Germinal center (tissue), 1 donor: ENCODE measurements around the gene ZC3H6.
"Not testable (repeated sequence)": the region's sequence is repeated elsewhere in the genome, so short reads cannot be mapped to it uniquely, and the experiment has no call there.

Source experiments
- DNase-seq: peaks from one replicate; pipeline ENCODE4 v3.0.0; 2012; ENCODE audit warnings: mixed read lengths, low spot score

The ZC3H6 gene

DNA sequence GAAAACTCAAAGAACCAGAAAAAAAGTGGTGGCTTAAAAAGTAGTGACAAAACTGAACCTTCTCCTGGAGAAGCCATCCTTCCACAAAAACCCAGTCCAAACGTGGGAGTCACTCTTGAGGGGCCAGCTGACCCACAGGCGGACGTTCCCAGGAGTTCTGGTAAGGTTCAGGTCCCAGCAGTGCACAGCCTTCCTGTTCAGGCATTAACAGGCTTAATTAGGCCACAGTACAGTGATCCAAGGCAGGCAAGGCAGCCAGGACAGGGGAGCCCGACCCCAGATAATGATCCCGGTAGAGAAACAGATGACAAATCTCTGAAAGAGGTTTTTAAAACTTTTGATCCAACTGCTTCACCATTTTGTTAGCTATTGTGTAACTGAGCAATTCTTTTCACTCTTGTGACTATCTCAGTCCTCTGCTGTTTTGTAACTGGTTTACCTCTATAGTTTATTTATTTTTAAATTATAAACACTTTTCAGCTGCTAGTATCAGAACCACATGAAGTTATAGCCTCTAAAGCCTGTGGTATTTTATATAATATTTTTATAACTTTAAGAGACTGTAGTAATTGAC lies 56.8 kb downstream of the ZC3H6 start:
- DNase-seq, result no peak

DNA sequence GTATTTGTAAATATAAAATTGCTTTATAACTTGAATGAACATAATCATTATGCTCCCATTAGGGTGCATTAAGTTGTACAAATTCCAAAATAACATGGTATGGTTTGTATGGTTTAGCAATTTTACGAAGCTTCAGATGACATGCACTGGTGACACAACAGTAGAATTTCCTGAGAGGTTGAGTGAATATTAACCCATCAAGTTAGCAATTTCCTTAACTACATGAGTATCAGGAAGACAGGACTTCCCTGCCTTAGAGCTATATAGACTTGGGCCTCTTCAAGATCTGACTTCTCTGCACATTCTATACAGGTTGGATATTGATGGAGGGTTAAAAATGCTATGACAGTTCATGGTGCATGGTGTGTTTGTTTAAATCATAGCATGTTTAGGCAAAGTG lies 60.2 kb downstream of the ZC3H6 start:
- DNase-seq, result no peak

DNA sequence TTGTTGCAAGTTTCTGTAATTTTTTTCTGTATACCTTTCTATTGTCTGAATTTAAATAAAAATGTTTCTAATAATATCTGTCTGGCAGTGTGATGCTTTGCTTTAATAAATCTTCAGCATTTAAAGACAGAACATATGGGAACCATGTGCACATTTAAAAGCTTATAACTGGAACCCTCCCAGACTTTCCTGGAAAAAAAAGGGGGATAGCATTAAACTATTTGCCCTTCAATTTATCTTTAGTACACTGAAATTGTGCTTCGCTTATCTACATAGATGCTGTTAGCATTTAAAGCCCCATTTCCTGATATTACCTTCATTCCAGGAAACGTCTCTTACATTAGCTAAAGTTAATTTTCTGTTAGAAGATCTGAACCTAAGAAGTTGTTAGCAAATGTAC lies 64.6 kb downstream of the ZC3H6 start:
- no peak for DNase-seq

DNA sequence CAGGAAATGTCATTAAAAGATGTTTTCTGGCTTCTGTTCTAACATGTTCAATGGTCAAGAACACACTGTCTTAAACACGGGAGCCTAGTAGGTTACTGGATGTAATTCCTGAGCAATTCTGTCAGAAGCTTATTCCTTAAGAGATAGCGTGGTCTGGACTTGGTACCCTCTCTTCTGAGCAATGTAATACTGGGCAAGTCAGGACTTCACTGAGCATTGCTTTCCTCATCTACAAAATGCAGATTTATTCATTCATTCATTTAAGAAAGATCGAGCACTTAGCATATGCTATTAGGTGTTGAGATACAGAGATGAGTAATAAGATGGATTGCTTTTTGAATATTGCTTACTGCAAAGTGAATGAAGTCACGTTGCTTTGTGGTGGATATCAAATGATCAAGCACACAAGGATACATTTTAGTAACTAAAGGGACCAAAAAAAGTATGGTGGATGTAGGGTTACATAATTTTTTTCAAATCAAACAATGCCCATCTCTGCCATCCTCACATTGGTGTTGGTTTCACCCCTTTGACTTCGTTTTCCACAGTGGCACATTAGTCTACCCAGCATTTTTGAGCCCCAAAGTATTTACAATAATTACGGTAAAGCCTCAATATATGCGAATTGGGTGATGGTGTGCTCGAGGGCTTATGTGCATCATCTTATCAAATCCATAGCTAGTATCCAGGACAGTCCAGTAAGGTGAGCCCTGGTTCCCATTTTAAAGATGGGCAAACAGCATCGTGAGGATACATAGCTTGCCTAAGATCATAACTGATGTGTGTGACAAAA lies 65.3 kb downstream of the ZC3H6 start:
- no peak for DNase-seq

DNA sequence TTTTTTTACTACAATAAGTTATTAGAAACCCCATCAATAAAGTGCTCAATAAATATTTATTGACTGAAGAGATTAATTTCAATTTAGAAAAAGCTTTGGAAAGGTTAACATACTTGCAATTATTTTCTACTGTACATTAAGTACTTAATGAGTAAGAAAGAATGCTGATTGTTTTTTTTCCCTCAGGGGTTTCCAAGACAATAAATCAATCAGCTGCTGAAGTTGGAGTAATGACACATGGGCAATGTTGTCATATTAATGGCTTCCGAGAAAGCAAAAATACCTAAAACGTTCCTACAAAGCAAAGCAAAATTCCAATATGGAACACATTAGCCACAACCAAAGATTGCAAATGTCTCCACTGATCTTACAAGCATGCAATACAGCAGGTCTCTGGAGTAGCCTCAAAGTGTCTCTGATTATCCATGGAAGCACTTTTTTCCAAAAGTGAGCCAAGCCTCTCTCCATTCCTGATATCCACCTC lies 66.7 kb downstream of the ZC3H6 start:
- no peak for DNase-seq

DNA sequence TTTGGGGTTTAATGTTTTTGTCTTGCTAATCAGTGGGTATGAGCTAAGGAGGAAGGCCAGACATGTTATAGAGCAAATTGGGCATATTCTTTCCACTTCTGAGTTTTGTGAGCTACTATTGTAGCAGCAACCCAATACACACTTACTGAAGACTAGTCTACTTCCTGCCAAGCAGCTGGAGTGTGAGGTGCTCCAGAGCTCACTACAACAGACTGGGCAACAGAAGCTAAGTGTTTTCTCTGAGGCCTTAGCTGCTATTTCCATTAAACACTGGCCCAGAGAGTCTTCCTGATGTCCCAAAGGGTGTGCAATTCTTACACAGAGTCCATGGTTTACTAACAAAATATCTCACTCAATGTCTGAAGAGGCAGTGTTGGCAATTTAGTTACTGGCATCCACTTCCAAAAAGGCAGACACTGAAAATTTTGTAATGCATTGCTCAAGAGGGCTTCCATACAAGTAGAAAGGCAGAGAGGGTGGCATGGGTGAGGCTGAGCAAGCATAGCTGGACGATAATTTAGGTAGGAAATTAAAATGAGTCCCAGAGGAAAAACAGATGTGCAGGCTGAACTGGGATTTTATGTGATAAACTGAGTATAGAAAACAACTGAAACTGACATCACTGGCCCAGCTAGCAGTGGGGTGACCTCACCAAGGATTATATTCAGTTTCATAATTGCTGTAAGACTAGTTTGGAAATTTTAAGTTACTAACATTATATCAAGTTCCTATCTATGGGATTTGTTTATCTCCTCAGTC lies 68.6 kb downstream of the ZC3H6 start:
- DNase-seq, result no peak

DNA sequence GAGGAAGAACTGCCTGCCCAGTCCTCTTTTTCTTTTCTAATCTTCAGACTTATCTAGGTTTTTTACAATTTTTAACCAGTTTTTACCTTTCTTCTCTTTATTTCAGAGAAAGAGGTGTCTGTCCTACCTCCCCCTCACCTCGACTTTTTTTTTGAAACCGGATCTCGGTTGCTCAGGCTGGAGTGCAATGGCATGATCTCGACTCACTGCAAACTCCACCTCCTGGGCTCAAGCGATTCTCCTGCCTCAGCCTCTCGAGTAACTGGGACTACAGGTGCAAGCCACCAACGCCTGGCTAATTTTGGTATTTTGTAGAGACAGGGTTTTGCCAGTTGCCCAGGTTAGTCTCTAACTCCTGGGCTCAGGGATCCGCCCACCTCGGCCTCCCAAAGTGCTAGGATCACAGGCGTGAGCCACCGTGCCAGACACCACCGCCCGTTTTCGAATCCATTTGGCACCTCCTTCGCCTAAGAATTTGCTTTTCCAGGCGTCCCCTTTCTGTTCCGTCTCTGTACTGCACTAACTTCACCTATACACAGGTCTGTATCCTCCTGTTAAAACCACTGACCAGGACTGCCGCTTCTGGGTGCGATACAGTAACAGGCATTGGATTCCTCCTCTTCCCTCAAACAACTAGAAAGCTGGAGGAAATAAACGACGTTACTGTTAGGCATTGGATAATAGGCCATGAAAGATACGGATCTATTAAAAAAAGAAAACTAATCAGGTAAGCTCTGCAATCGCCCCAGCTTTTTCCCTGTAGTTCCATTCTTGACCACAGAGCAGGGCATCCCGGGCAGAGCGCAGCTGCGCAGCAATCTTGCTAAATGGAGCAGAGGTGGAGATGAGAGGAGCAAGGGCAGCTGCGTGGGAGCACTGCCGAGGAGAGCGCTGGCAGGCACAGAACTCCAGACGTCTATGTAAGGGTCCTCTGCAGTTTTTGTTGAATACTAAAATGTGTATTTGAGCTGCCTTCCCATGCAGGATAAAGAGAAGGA lies 69.9 kb downstream of the ZC3H6 start:
- DNase-seq, result no peak

DNA sequence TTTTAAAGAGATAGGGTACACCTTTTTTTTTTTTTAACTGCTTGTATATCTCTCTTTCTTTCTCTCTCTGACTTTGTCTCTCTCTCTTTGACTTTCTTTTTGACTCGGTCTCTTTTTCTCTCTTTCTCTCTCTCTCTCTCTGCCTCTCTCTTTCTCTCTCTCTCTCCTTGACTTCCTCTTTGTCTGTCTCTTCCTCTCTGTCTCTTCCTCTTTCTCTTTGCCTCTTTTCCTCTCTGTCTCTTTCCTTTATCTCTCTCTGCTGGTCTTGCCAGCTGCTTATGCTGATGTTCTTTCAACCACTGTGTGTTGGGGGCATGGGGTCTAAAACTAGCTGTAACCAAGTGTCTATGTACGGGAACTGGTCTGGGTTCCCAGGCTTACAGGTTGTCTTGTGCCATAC lies 76.9 kb downstream of the ZC3H6 start:
- not testable (repeated sequence) for DNase-seq

DNA sequence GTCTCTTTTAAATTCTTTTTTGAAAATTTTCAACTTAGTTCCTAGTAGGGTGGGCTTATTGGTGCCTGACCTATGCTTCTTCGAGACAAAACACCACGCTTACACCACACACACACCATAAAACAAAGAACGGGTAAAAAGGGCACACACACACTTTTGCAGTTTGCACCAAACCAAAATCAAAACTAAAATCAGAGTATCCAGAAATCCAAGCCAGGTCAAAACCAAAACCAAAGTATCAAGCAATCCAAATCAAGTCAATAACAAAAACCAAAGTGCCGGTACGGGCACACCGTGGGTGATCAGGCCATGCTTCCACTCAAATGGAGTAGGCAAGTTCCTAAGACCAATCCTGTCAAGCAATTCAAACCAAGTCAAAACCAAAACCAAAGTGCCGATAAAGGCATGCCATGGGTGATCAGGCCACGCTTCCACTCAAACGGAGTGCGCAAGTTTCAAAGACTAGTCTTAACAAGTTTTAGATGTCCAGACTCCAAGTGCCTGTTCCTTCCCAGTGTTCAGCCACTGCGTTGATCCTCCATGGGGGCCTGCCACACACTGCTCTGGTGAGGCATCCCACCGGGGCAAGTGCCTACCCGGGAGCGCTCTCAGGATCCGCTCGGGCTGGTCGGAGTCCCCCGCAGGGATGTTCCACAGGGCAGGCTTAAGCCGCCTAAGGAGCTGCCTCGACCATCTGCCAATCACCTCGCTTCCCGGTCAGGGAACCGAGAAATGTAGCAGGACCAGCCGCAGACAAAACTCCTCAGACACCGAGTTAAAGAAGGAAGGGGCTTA lies 77.6 kb downstream of the ZC3H6 start:
- DNase-seq, result not testable (repeated sequence)

DNA sequence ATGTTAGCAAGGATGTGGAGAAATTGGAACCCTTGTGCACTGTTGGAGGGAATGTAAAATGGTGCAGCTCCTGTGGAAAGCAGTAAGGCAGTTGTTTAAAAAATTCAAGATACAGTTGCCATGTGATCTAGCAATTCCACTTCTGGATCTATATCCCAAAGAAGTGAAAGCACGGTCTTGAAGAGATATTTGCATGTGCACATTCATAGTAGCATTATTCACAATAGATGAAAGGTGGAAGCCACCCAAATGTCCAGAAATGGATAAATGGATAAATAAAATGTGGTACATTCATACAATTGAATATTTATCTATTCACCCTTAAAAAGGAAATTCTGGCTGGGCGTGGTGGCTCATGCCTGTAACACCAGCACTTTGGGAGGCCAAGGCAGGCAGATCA lies 78.9 kb downstream of the ZC3H6 start:
- DNase-seq, result not testable (repeated sequence)

DNA sequence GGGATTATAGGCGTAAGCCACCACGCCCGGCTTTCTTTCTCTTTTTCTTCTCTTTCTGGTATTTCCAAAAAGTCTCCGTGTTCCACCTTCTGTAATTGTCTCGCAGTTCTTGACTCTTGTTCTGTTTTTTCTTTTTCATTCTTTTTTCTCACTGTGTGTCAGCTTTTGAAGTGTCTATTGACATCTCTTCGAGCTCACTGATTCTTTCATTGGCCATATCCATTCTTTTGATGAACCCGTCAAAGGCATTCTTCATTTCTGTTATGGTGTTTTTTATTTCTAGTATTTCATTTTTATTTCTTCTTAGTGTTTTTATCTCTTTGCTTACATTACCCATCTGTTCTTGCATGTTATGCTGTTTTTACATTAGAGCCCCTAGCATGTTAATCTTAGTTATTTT lies 84.7 kb downstream of the ZC3H6 start:
- DNase-seq, result not testable (repeated sequence)
